K562 (cell line): ENCODE data around the gene KIAA1958. TPM values are rescaled to one million over a fixed set of nuclear protein-coding genes. Genes with fewer than 3 reads are reported as not detected.

Experiments
- ATAC-seq: fragments of 200-7000 bp; cut with Tn5 transposase; 3 replicates; pipeline ENCODE4 v1.9.1; 2020; ENCODE audit warnings: moderate library complexity
- BruUV-seq: library from RNA; stranded (reverse); fragments of 400-500 nt; replicated peaks from 2 replicates; lab custom pipeline; 2021; lab: Mats Ljungman, UMichigan
- CTCF ChIA-PET: fragments of 300-600 bp; formaldehyde crosslinking; extraction: SDS; loops from one replicate; lab custom pipeline; 2021; ENCODE audit warnings: low intra/inter-chr PET ratio; lab: Yijun Ruan, JAX
- POLR2A ChIA-PET: fragments of 300-600, 350-650 bp; sonication (Branson Sonifier 250); formaldehyde crosslinking; extraction: SDS; loops from one replicate; lab custom pipeline; 2021; ENCODE audit warnings: antibody characterized with exemption, inconsistent platforms; lab: Yijun Ruan, JAX
- DNase-seq, 4 experiments: peaks; one replicate each; pipeline versions ENCODE4 v3.0.0 to v3.0.0-alpha.2; 2011 to 2018; ENCODE audit warnings: low spot score in 3 of 4, mixed read lengths in 3 of 4; ENCODE audit errors: extremely low read depth in 1 of 4
- FAIRE-seq: peaks from 2 replicates; lab custom pipeline; 2011; peaks lifted over from hg19 to GRCh38; lab: Jason Lieb, UNC
- H2AFZ ChIP-seq: 2 replicates; pipeline ENCODE4 v1.6.0; 2011; ENCODE audit warnings: low read depth, low read length, control low read depth, inconsistent platforms
- H3K27ac ChIP-seq: fragments of 200-600 bp; 3 replicates; pipeline ENCODE4 v1.8.0; 2011; ENCODE audit warnings: low read depth, mild to moderate bottlenecking, control low read depth, inconsistent platforms, low read length, moderate library complexity, mixed read lengths; ENCODE audit errors: extremely low read depth
- H3K27me3 ChIP-seq, 2 experiments: fragments of 300-600 bp in 1 of 2; 2 replicates in 1 of 2; 3 replicates in 1 of 2; pipeline versions ENCODE4 v1.6.0 to v1.8.0; 2011; ENCODE audit warnings: inconsistent platforms in 2 of 2, low read length in 2 of 2, mild to moderate bottlenecking in 1 of 2, mixed read lengths in 1 of 2, moderate library complexity in 1 of 2; ENCODE audit not compliant: control insufficient read depth in 2 of 2, insufficient read depth in 2 of 2
- H3K36me3 ChIP-seq: fragments of 300-600 bp; 3 replicates; pipeline ENCODE4 v1.8.0; 2011; ENCODE audit warnings: mild to moderate bottlenecking, low read length, inconsistent platforms; ENCODE audit not compliant: control insufficient read depth, insufficient read depth
- H3K4me1 ChIP-seq, 2 experiments: fragments of 200-600 bp in 1 of 2; replicated peaks in 1 of 2; 2 replicates in 1 of 2; 3 replicates in 1 of 2; pipeline versions ENCODE4 v1.5.1 to v1.8.0; 2011; ENCODE audit warnings: inconsistent platforms in 2 of 2, low read length in 2 of 2, mild to moderate bottlenecking in 1 of 2, mixed read lengths in 1 of 2, moderate library complexity in 1 of 2; ENCODE audit not compliant: control insufficient read depth in 2 of 2, insufficient read depth in 2 of 2
- H3K4me2 ChIP-seq: 2 replicates; pipeline ENCODE4 v1.6.1; 2011; ENCODE audit warnings: low read length, control low read depth, inconsistent platforms, mixed read lengths; ENCODE audit not compliant: insufficient read depth
- H3K4me3 ChIP-seq: fragments of 200-600 bp; sonication (generic), shearing (Covaris generic); 2 replicates; pipeline ENCODE4 v1.5.1; 2016; ENCODE audit warnings: control low read depth, inconsistent platforms
- H3K79me2 ChIP-seq: fragments of 200-600 bp; 3 replicates; pipeline ENCODE4 v1.8.0; 2011; ENCODE audit warnings: low read length, inconsistent platforms; ENCODE audit not compliant: control insufficient read depth, insufficient read depth
- H3K9ac ChIP-seq, 2 experiments: 2 replicates each; pipeline versions ENCODE4 v1.6.0 to v1.6.1; 2011; ENCODE audit warnings: low read depth in 2 of 2, low read length in 2 of 2, control low read depth in 1 of 2, inconsistent platforms in 1 of 2, mild to moderate bottlenecking in 1 of 2, mixed read lengths in 1 of 2; ENCODE audit not compliant: insufficient read depth in 1 of 2
- H3K9me1 ChIP-seq: one replicate; pipeline ENCODE4 v1.6.0; 2011; ENCODE audit warnings: inconsistent platforms, mild to moderate bottlenecking, low read length, moderate library complexity; ENCODE audit not compliant: control insufficient read depth, insufficient read depth
- H3K9me3 ChIP-seq: replicated peaks from 2 replicates; pipeline ENCODE4 v1.5.1; 2011; ENCODE audit warnings: low read depth, low read length, inconsistent platforms; ENCODE audit not compliant: control insufficient read depth, insufficient read depth
- H4K20me1 ChIP-seq: replicated peaks from 2 replicates; pipeline ENCODE4 v1.6.1; 2011; ENCODE audit warnings: low read length, inconsistent platforms, mixed read lengths; ENCODE audit not compliant: control insufficient read depth, insufficient read depth
- CHD4 ChIP-seq: fragments of 200-600 bp; sonication (generic); IDR thresholded peaks from 3 replicates; pipeline ENCODE4 v1.6.1; 2012; ENCODE audit warnings: low read depth, mild to moderate bottlenecking, mixed read lengths, low read length, inconsistent platforms; ENCODE audit not compliant: insufficient read depth, insufficient replicate concordance, poor library complexity, severe bottlenecking
- NFIC ChIP-seq: fragments of 450-650 bp; IDR thresholded peaks from 2 replicates; pipeline ENCODE4 v1.6.1; 2017; ENCODE audit warnings: mild to moderate bottlenecking, inconsistent platforms
- U2AF1 ChIP-seq: fragments of 200-400 bp; formaldehyde crosslinking; optimal IDR thresholded peaks from 2 replicates; pipeline ENCODE3; 2017; ENCODE audit warnings: mild to moderate bottlenecking, low read depth, low read length, moderate library complexity
- ZNF134 ChIP-seq: fragments of 250-450 bp; sonication (Bioruptor Pico); conservative IDR thresholded peaks from 2 replicates; pipeline ENCODE4 v1.4.0; 2020
- ZNF507 ChIP-seq: conservative IDR thresholded peaks from 2 replicates; pipeline ENCODE4 v1.6.1; 2017; ENCODE audit warnings: missing genetic modification characterization, missing compliant biosample characterization
- ZSCAN29 ChIP-seq: fragments of 450-650 bp; IDR thresholded peaks from 2 replicates; pipeline ENCODE4 v1.6.1; 2017
- WGBS: fragments of 100-300 bp; shearing (Covaris generic); methylation state at CpG from one replicate; pipeline ENCODE4 v1.1.6; 2016; ENCODE audit warnings: low coverage, mixed read lengths; ENCODE audit not compliant: insufficient coverage; ENCODE audit errors: missing lambda C conversion rate; 5-methylcytosine and 5-hydroxymethylcytosine counted together
- in situ Hi-C: fragments of 300-500 bp; cut with MboI; formaldehyde crosslinking; loops from 4 replicates; pipeline ENCODE4 v1.15.0; 2018; ENCODE audit warnings: inconsistent platforms, mixed read lengths
- intact Hi-C: fragments of 100-400 bp; cut with micrococcal nuclease; formaldehyde crosslinking; loops from 2 replicates; pipeline ENCODE4 v1.14.2; 2022
- polyA plus RNA-seq, 8 experiments: library from polyadenylated mRNA; depleted of rRNA in 4 of 8; stranded (reverse) in 5 of 8; unstranded in 3 of 8; fragments of >200 nt; fragmentation: Nextera tagmentation in 2 of 8; fragmentation: Illumina TruSeq in 1 of 8; extraction: Ambion mirVana in 2 of 8; extraction: Trizol in 1 of 8; gene quantifications; 2 replicates each; pipeline versions ENCODE4 v1.2.1 to v1.2.3, GENCODE V29; 2011 to 2014; ENCODE audit warnings: inconsistent platforms in 1 of 8, missing spikeins in 1 of 8
- total RNA-seq, 7 experiments: library from RNA; depleted of rRNA in 6 of 7; stranded (reverse); fragments of >200 nt in 6 of 7; fragmentation: Illumina TruSeq in 2 of 7; extraction: Trizol in 2 of 7; gene quantifications; 2 replicates each; pipeline versions ENCODE4 v1.2.1 to v1.2.3, GENCODE V29; 2011 to 2021; ENCODE audit warnings: low replicate concordance in 1 of 7
- TF ChIP-seq, protein P1 (sequence below): fragments of 250-450 bp; sonication (Bioruptor Pico); IDR thresholded peaks from 2 replicates; pipeline ENCODE4 v1.9.0; 2021; ENCODE audit warnings: mild to moderate bottlenecking

KIAA1958 gene
- total and polyA plus RNA-seq, 9 of the 15 experiments (the other 6 are each of a cell fraction or from before 2014, with no cell fraction given): 1.1 to 16.0 (median 10.1) TPM

GRCh38 chr9:112601636-112602035 lies 115.0 kb downstream of the KIAA1958 start:
- Histone ChIP-seq H4K20me1 (peaks cover 4% of the 10 kb centered on the region; the same call in 1 of the 2 replicates), H3K27ac (no peak overlapping the region), H2AFZ (no peak overlapping the region), H3K36me3 (no peaks in the 10 kb centered on the region), H3K4me1 (no peaks in the 10 kb centered on the region), H3K9me1 (no peaks in the 10 kb centered on the region), H3K9ac (no peak overlapping the region), H3K9me3 (no peaks in the 10 kb centered on the region), H3K4me3 (no peak overlapping the region), H3K4me2 (no peak overlapping the region), H3K27me3 (no peaks in the 10 kb centered on the region), H3K79me2 (no peaks in the 10 kb centered on the region)
- TF ChIP-seq, protein P1, sequence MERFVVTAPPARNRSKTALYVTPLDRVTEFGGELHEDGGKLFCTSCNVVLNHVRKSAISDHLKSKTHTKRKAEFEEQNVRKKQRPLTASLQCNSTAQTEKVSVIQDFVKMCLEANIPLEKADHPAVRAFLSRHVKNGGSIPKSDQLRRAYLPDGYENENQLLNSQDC (CRISPR knock-in tag): no peak
- TF ChIP-seq ZSCAN29 (no peak), NFIC (no peak), CHD4 (no peak), U2AF1 (no peak), ZNF134 (CRISPR knock-in tag) (no peak), ZNF507 (0 out of 2 replicates have a peak, but pooled peaks have one; percentile 15)
- no peak for ATAC-seq
- POLR2A ChIA-PET: interaction anchor here (0.8 to 1.7 kb wide), 3 partner anchors 9 to 19 kb away, joined by 3 to 4 read pairs (median 3); no protein-coding TSS in a partner anchor
- no peak for FAIRE-seq
- 60% methylated on average over 2 of the region's 2 CpGs for WGBS
- no peak for DNase-seq
- intact Hi-C loops: no loop called here
- CTCF ChIA-PET: no interaction called here
- in situ Hi-C loops: no loop called here
- no TSS peak for BruUV-seq
